ENCODE measurements around the gene ANXA4. TPM values are rescaled to one million over a fixed set of nuclear protein-coding genes. Genes with fewer than 3 reads are reported as not detected.
A peak's percentile ranks its signal among the peaks of the same experiment; 100 is the strongest.

Gene ANXA4
- total and polyA plus RNA-seq, 2 of the 13 experiments (the other 11 are each of a cell fraction or from before 2014, with no cell fraction given), result 155 to 168 TPM

DNA sequence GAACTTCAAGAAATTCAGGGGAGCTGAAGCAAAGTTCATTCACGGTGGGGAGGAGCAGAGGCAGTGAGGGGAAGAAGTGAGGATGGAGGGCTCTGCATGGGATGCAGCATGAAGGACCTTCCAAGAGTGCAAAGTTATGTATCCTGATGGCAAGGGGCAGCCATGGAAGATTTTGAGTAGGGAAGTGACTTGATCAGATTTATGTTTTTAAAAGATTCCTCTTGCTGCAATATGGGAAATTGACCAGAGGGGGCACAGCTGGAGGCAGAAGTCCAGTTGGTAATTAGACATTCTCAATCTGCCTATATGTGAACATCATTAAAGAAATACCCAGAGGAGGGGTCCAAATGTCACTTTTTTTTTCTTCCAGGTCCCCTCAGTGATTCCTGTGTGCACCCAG lies 21.5 kb upstream of the ANXA4 start:
- no peak overlapping the region for H3K4me3 ChIP-seq (replicated peaks in 1 of 3; ENCODE audit: insufficient read depth in 1 of 3, low read depth in 2 of 3, low read length in 3 of 3)
- in situ Hi-C loops (cut with HindIII; ENCODE audit: extremely low pct_ligation_motif_present, low pct_unique_long_range_greater_than_20kb) (loop anchor here (5.0 kb wide), 1 partner anchor 97 kb away; no protein-coding TSS in a partner anchor), intact Hi-C loops (cut with micrococcal nuclease; ENCODE audit: unreplicated experiment) (loop anchor here (5.0 kb wide), 1 partner anchor 172 kb away; the partner anchor contains the start of gene SNRNP27)
- FAIRE-seq (no peak), DNase-seq (ENCODE audit: low spot score) (no peak), ATAC-seq (peak; percentile 30)
- no peak overlapping the region for H3K9ac ChIP-seq (ENCODE audit: insufficient read depth, low read depth, low read length)
- 3% methylated on average over 1 of the region's 1 CpG for WGBS (ENCODE audit: low lambda C conversion rate)
- no peak overlapping the region for H3K27ac ChIP-seq (ENCODE audit: extremely low read length, insufficient read depth, low read length)
- no TSS peak for BruUV-seq (replicated peaks)
- no peaks in the 10 kb centered on the region for H3K79me2 ChIP-seq (ENCODE audit: insufficient read depth, low read length)
- POLR2A ChIA-PET, result interaction anchor here (1.5 kb wide), 1 partner anchor 14 kb away, joined by 3 read pairs; no protein-coding TSS in a partner anchor
- no peaks in the 10 kb centered on the region for H4K20me1 ChIP-seq (ENCODE audit: insufficient read depth, low read length)
- H3K4me1 ChIP-seq (ENCODE audit: insufficient read depth, low read length), result peaks cover 42% of the 10 kb centered on the region
- H3K4me2 ChIP-seq (ENCODE audit: low read depth, low read length), result no peak overlapping the region
- peaks cover 0 to 24% of the 10 kb centered on the region in 2 experiments; a peak in 2 of 5 replicates for H3K27me3 ChIP-seq (ENCODE audit: control insufficient read depth in 1 of 2, insufficient read depth in 2 of 2, low read length in 2 of 2)
- CTCF ChIA-PET (ENCODE audit: low intra/inter-chr PET ratio, low total read pairs), result no interaction called here
- no peaks in the 10 kb centered on the region for H3K9me3 ChIP-seq (ENCODE audit: low read length)
- no peaks in the 10 kb centered on the region for H3K36me3 ChIP-seq (replicated peaks in 1 of 2; ENCODE audit: control insufficient read depth in 1 of 2, insufficient read depth in 2 of 2, low read length in 2 of 2)
- no peak overlapping the region for H2AFZ ChIP-seq (ENCODE audit: low read length)
- TF ChIP-seq SMAD3 (CRISPR knock-in tag; IDR thresholded peaks at IDR 0.05) (no peak), ZNF850 (CRISPR knock-in tag; conservative IDR thresholded peaks at IDR 0.05) (no peak), MTF1 (CRISPR knock-in tag; IDR thresholded peaks at IDR 0.05) (no peak), ZNF709 (CRISPR knock-in tag; IDR thresholded peaks at IDR 0.05) (no peak), HNF4A (CRISPR knock-in tag; IDR thresholded peaks at IDR 0.05) (no peak), ZNF549 (CRISPR knock-in tag; IDR thresholded peaks at IDR 0.05) (no peak), NFE2L2 (IDR thresholded peaks at IDR 0.05; ENCODE audit: low read length) (no peak), STAG1 (CRISPR knock-in tag; IDR thresholded peaks at IDR 0.05) (peak; percentile 8; the same call in 1 of the 2 replicates), ZNF781 (CRISPR knock-in tag; IDR thresholded peaks at IDR 0.05; ENCODE audit: borderline replicate concordance, not compliant biosample characterization) (no peak), MTA3 (CRISPR knock-in tag; IDR thresholded peaks at IDR 0.05) (no peak), RELA (CRISPR knock-in tag; IDR thresholded peaks at IDR 0.05) (no peak), ZNF614 (CRISPR knock-in tag; IDR thresholded peaks at IDR 0.05; ENCODE audit: borderline replicate concordance) (0 out of 2 replicates have a peak, but pooled peaks have one; percentile 67), PAWR (CRISPR knock-in tag; IDR thresholded peaks at IDR 0.05; ENCODE audit: borderline replicate concordance) (no peak), SKI (IDR thresholded peaks at IDR 0.05; ENCODE audit: partially characterized antibody) (no peak), GPN1 (CRISPR knock-in tag; IDR thresholded peaks at IDR 0.05; ENCODE audit: borderline replicate concordance) (no peak), ZFX (CRISPR knock-in tag; IDR thresholded peaks at IDR 0.05; ENCODE audit: low read depth) (no peak), SMC3 (IDR thresholded peaks at IDR 0.05; ENCODE audit: low read length) (0 out of 2 replicates have a peak, but pooled peaks have one; percentile 4)
- TF ChIP-seq, protein P1, sequence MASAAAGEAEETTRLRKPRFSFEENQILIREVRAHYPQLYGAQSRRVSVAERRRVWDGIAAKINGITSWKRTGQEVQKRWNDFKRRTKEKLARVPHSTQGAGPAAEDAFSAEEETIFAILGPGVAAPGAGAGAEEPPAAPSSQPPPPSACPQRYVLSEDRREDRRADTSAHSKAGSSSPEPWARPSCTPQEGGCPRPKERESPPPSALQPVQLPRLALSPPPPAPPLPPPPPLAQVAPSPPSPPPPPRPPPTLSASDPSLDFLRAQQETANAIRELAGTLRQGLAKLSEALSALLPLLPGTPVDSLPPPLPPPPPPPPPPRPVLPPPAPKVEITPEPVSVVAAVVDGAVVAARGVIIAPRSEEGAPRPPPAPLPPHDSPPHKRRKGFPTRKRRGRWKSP (CRISPR knock-in tag; IDR thresholded peaks at IDR 0.05), result no peak
- TF ChIP-seq, protein P2, sequence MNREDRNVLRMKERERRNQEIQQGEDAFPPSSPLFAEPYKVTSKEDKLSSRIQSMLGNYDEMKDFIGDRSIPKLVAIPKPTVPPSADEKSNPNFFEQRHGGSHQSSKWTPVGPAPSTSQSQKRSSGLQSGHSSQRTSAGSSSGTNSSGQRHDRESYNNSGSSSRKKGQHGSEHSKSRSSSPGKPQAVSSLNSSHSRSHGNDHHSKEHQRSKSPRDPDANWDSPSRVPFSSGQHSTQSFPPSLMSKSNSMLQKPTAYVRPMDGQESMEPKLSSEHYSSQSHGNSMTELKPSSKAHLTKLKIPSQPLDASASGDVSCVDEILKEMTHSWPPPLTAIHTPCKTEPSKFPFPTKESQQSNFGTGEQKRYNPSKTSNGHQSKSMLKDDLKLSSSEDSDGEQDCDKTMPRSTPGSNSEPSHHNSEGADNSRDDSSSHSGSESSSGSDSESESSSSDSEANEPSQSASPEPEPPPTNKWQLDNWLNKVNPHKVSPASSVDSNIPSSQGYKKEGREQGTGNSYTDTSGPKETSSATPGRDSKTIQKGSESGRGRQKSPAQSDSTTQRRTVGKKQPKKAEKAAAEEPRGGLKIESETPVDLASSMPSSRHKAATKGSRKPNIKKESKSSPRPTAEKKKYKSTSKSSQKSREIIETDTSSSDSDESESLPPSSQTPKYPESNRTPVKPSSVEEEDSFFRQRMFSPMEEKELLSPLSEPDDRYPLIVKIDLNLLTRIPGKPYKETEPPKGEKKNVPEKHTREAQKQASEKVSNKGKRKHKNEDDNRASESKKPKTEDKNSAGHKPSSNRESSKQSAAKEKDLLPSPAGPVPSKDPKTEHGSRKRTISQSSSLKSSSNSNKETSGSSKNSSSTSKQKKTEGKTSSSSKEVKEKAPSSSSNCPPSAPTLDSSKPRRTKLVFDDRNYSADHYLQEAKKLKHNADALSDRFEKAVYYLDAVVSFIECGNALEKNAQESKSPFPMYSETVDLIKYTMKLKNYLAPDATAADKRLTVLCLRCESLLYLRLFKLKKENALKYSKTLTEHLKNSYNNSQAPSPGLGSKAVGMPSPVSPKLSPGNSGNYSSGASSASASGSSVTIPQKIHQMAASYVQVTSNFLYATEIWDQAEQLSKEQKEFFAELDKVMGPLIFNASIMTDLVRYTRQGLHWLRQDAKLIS (CRISPR knock-in tag; IDR thresholded peaks at IDR 0.05), result no peak
- TF ChIP-seq, protein P3, sequence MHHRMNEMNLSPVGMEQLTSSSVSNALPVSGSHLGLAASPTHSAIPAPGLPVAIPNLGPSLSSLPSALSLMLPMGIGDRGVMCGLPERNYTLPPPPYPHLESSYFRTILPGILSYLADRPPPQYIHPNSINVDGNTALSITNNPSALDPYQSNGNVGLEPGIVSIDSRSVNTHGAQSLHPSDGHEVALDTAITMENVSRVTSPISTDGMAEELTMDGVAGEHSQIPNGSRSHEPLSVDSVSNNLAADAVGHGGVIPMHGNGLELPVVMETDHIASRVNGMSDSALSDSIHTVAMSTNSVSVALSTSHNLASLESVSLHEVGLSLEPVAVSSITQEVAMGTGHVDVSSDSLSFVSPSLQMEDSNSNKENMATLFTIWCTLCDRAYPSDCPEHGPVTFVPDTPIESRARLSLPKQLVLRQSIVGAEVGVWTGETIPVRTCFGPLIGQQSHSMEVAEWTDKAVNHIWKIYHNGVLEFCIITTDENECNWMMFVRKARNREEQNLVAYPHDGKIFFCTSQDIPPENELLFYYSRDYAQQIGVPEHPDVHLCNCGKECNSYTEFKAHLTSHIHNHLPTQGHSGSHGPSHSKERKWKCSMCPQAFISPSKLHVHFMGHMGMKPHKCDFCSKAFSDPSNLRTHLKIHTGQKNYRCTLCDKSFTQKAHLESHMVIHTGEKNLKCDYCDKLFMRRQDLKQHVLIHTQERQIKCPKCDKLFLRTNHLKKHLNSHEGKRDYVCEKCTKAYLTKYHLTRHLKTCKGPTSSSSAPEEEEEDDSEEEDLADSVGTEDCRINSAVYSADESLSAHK (CRISPR knock-in tag; IDR thresholded peaks at IDR 0.05; ENCODE audit: borderline replicate concordance), result no peak

Data from HepG2 (cell line).